KOPT-K1 (cell line): ENCODE data around the gene COQ9.

ENCODE experiments used
- H3K27ac ChIP-seq: fragments of 200-600 bp; sonication (generic); 2 replicates; pipeline ENCODE4 v1.5.1; 2016; ENCODE audit warnings: antibody characterized with exemption, mild to moderate bottlenecking, low read depth, low read length; ENCODE audit not compliant: poor library complexity, severe bottlenecking
- H3K36me3 ChIP-seq: fragments of 200-600 bp; sonication (generic); 2 replicates; pipeline ENCODE4 v1.5.1; 2017; ENCODE audit warnings: antibody characterized with exemption, mild to moderate bottlenecking, low read length, moderate library complexity; ENCODE audit not compliant: insufficient read depth
- H3K9me3 ChIP-seq: fragments of 200-600 bp; sonication (generic); 2 replicates; pipeline ENCODE4 v1.5.1; 2017; ENCODE audit warnings: antibody characterized with exemption, low read length, mild to moderate bottlenecking; ENCODE audit not compliant: insufficient read depth, poor library complexity, severe bottlenecking

COQ9 gene

GRCh38 chr16:57503366-57503765 lies 56.1 kb downstream of the COQ9 start:
- no peaks in the 10 kb centered on the region for H3K9me3 ChIP-seq
- no peak overlapping the region for H3K27ac ChIP-seq
- H3K36me3 ChIP-seq: no peaks in the 10 kb centered on the region

- no peaks in the 10 kb centered on the region for H3K9me3 ChIP-seq
- no peak overlapping the region for H3K27ac ChIP-seq
- no peaks in the 10 kb centered on the region for H3K36me3 ChIP-seq
Observed at GRCh38 chr16:57504001-57504400, 56.7 kb downstream of the COQ9 start.

- Histone ChIP-seq H3K36me3 (no peaks in the 10 kb centered on the region), H3K27ac (no peak overlapping the region), H3K9me3 (no peaks in the 10 kb centered on the region)
Observed at GRCh38 chr16:57504491-57504890, 57.2 kb downstream of the COQ9 start.

GRCh38 chr16:57505169-57505568 lies 57.9 kb downstream of the COQ9 start:
- H3K27ac ChIP-seq: no peak overlapping the region
- no peaks in the 10 kb centered on the region for H3K9me3 ChIP-seq
- H3K36me3 ChIP-seq: no peaks in the 10 kb centered on the region

- H3K27ac ChIP-seq: no peak overlapping the region
- H3K36me3 ChIP-seq: no peaks in the 10 kb centered on the region; the same call in 1 of the 2 replicates
- H3K9me3 ChIP-seq: no peaks in the 10 kb centered on the region
Observed at GRCh38 chr16:57507136-57508034, 60.1 kb downstream of the COQ9 start.

GRCh38 chr16:57508035-57508425 lies 60.8 kb downstream of the COQ9 start:
- H3K36me3 ChIP-seq: no peaks in the 10 kb centered on the region; the same call in 1 of the 2 replicates
- no peaks in the 10 kb centered on the region for H3K9me3 ChIP-seq
- H3K27ac ChIP-seq: no peak overlapping the region

GRCh38 chr16:57509231-57509923 lies 62.1 kb downstream of the COQ9 start:
- Histone ChIP-seq H3K9me3 (no peaks in the 10 kb centered on the region), H3K36me3 (peaks cover 4% of the 10 kb centered on the region; the same call in 1 of the 2 replicates), H3K27ac (no peak overlapping the region)

- Histone ChIP-seq H3K27ac (no peak overlapping the region), H3K36me3 (peaks cover 13% of the 10 kb centered on the region; the same call in 1 of the 2 replicates), H3K9me3 (no peaks in the 10 kb centered on the region)
Observed at GRCh38 chr16:57510016-57510871, 63.0 kb downstream of the COQ9 start.
